GM12872 (cell line): Measurements from ENCODE around the gene KRT2.

Experiments
- TF ChIP-seq, protein P1 (sequence below): IDR thresholded peaks from 3 replicates; pipeline ENCODE4 v1.5.1; 2011; ENCODE audit warnings: low read depth, mild to moderate bottlenecking, low read length, moderate library complexity; ENCODE audit not compliant: insufficient read depth

The KRT2 gene

DNA sequence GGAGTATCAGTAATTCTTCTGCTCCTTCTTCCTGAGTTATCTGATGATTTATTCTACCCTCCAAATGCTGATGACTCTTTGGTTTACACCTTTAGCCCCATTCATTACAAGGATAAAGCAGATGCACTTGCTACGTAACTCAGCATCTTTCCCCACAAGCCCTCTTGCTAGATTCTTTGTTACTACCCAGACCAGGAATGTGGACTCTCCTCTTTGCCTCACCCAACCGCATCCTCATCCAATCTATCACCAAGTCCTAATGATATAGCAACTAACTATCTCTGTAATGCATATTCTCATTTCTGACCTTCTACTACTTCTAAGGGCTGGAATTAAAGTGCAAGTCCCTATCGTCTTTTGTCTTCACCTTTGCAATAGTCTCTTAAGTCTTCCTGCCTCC lies 18.9 kb upstream of the KRT2 start:
- TF ChIP-seq, protein P1, sequence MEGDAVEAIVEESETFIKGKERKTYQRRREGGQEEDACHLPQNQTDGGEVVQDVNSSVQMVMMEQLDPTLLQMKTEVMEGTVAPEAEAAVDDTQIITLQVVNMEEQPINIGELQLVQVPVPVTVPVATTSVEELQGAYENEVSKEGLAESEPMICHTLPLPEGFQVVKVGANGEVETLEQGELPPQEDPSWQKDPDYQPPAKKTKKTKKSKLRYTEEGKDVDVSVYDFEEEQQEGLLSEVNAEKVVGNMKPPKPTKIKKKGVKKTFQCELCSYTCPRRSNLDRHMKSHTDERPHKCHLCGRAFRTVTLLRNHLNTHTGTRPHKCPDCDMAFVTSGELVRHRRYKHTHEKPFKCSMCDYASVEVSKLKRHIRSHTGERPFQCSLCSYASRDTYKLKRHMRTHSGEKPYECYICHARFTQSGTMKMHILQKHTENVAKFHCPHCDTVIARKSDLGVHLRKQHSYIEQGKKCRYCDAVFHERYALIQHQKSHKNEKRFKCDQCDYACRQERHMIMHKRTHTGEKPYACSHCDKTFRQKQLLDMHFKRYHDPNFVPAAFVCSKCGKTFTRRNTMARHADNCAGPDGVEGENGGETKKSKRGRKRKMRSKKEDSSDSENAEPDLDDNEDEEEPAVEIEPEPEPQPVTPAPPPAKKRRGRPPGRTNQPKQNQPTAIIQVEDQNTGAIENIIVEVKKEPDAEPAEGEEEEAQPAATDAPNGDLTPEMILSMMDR = no peak

DNA sequence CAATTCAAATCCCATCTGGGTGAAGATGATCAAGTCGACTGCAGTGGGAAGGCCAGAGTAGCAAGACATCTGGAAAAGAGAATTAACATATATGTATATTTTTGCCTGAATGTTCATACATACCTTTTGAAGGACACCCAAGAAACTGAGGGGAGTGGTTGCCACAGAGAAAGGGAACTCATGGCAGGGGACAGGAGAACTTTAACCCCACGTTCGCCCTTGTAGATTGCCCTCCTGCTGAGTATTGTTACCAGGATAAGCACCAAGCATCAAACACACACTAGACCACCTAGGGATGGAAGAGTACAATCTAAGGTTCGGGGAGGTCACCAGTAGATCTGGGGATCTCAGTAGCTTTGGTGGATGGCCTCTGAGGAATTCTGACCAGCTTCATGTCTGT lies 18.5 kb upstream of the KRT2 start:
- TF ChIP-seq, protein P1 = no peak

DNA sequence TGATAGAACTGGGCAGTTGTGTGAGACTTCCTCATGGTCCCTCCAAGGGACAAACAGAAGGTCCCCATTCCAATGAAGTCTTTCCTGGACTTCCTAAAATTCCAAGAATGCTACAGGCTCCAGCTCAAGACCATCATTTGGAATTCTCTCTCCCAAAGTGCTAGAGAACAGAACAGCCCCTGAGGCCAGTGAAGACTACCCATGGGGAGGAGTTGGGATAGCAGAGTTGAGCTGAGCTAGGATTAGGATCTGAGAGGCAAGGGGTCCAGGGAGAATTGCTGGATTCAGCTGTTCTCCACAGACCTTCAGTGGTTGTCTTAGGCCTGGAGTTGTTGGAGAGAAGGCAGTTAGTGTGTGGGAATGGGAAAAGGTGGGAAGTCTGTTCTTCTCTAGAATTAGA lies 17.4 kb upstream of the KRT2 start:
- TF ChIP-seq, protein P1 = no peak

DNA sequence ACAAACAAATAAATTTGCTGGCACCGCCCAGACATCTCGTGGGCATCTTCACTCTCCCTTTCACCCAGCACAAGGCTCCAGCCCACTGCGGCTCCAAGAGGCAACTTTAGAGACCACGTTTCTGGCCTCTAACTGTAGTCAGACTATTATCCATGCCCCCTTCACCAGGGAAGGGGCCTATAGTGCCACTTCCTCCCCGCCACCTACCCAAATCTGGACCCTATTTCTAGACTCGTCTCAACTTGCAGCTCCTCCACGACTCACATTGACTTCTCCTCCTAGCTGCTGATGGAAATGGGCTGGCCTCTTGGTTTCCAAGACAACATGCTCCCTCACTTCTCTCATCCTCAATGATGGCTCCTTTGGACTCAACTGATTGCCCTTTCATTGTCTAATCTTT lies 15.9 kb upstream of the KRT2 start:
- TF ChIP-seq, protein P1 = no peak

DNA sequence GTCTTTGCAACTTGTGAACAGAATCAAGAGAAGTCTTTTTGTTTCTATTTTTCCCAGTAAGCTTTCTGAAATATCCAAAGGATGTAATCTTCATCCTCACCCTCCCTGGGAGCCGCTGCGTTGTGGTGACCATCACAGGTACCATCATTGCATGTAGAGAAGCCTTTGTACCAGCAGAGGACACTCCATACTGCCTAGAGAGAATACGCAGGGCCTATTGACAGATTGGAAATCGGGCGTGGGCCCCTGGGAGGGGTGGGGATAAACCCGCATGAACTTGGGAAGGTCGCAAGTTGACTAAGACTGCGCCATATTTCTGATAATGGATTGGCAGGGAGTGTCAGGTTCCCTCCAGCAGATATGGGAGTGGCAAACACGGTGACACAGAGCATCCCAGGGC lies 15.5 kb upstream of the KRT2 start:
- TF ChIP-seq, protein P1 = peak; percentile 26; the same call in 1 of the 3 replicates

DNA sequence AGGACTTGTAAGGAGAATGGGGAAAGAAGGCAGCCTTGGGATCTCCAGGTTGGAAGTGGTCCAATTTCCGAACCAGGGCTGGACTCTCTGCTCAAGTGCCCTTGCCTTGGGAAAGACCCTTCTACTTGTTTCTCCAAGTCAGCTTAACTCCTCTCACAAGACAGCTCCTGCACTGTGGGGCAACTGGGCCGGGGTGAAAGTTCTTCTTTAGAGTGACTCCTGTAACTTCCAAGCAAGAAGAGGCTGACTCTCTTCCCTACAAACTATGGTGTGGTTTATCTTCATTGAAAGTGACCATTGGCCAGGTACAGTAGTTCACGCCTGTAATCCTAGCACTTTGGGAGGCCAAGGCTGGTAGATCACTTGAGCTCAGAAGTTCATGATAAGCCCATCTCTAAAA lies 14.5 kb upstream of the KRT2 start:
- TF ChIP-seq, protein P1 = no peak

DNA sequence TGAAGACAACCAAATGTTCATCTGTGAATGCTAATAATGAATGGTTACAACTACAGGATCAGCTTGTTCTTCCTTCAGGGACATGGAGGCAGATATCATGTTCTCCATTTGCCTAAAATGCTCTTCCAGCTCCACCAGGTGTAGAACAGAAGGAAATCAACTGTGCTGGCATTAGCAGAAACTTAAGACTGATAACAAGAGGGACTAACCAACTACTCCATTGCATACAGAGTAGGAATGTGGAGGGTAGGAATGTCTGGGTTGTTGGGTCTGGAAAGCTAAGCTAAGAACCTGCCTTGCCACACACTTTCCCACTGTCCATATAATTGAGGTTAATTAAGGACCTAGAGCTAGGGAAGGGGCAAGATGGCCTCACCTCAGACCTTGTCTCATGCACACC lies 11.4 kb upstream of the KRT2 start:
- TF ChIP-seq, protein P1 = no peak

DNA sequence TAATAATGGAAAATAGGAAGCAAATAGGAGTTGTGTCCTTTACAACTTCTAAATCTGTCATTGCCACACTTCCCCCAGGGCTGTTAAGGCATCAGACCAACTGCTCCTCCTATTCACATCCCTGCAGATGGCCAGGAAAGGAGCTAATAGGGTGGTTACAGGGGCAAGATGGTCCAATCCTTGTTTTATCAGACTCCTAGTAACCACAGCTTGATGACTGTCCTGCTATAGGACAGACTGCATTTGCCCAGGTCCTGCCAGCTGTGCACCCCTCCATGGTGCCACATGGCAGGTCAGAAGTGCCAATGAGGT lies 10.9 kb upstream of the KRT2 start:
- TF ChIP-seq, protein P1 = no peak
